Stimulated activated CD4-positive, alpha-beta T cell treated with anti-CD3 and anti-CD28 coated beads, Interleukin-1b, Interleukin-23, amount 100 ng/mL, for 1 hour (primary cell): Measurements from ENCODE around the gene ANAPC5.
"Not testable (repeated sequence)": the region's sequence is repeated elsewhere in the genome, so short reads cannot be mapped to it uniquely, and the experiment has no call there.

Experiments
- DNase-seq, 2 donors: peaks; one replicate each; pipeline ENCODE4 v3.0.0-alpha.2; 2020; ENCODE audit warnings: low read depth in 2 of 2

Gene ANAPC5

GRCh38 chr12:121351820-121352681 is at the start of gene ANAPC5:
ANAPC5 (minus strand) TSS chr12:121352411; CDS start chr12:121352340, 71 bp downstream.
- peak; percentile 64 to 81 for DNase-seq

- DNase-seq: peak; percentile 3 to 39
Measured at GRCh38 chr12:121400332-121401139, 48.3 kb upstream of the ANAPC5 start.

GRCh38 chr12:121399391-121400331 is 47.5 kb upstream of the ANAPC5 start, which contains the start of gene RNF34:
RNF34 (plus strand) TSS chr12:121400118; CDS start chr12:121400213, 95 bp downstream.
- peak; percentile 91 to 94 for DNase-seq

GRCh38 chr12:121398355-121398754 is 46.1 kb upstream of the ANAPC5 start:
- no peak for DNase-seq

GRCh38 chr12:121397521-121397920 is 45.3 kb upstream of the ANAPC5 start:
- no peak for DNase-seq

GRCh38 chr12:121392325-121392716 is 40.1 kb upstream of the ANAPC5 start:
- no peak for DNase-seq

- no peak for DNase-seq
Measured at GRCh38 chr12:121391619-121392324, 39.6 kb upstream of the ANAPC5 start.

GRCh38 chr12:121390856-121391255 is 38.6 kb upstream of the ANAPC5 start:
- DNase-seq: no peak

- DNase-seq: no peak
Measured at GRCh38 chr12:121388421-121388981, 36.3 kb upstream of the ANAPC5 start.

GRCh38 chr12:121384891-121385290 is 32.7 kb upstream of the ANAPC5 start:
- DNase-seq: not testable (repeated sequence)

- no peak for DNase-seq
Measured at GRCh38 chr12:121383601-121384021, 31.4 kb upstream of the ANAPC5 start.

GRCh38 chr12:121379945-121380344 is 27.7 kb upstream of the ANAPC5 start:
- no peak for DNase-seq

GRCh38 chr12:121378736-121379135 is 26.5 kb upstream of the ANAPC5 start:
- no peak for DNase-seq

- no peak for DNase-seq
Measured at GRCh38 chr12:121376754-121377697, 24.8 kb upstream of the ANAPC5 start.

GRCh38 chr12:121374945-121375584 is 22.9 kb upstream of the ANAPC5 start:
- not testable (repeated sequence) for DNase-seq

GRCh38 chr12:121374336-121374735 is 22.1 kb upstream of the ANAPC5 start:
- DNase-seq: not testable (repeated sequence)

GRCh38 chr12:121373755-121374154 is 21.5 kb upstream of the ANAPC5 start:
- DNase-seq: no peak

GRCh38 chr12:121371404-121371803 is 19.2 kb upstream of the ANAPC5 start:
- DNase-seq: no peak

GRCh38 chr12:121366063-121366459 is 13.8 kb upstream of the ANAPC5 start:
- DNase-seq: no peak
